Measurements from ENCODE around the gene GRK5. TPM values are rescaled to one million over a fixed set of nuclear protein-coding genes. Genes with fewer than 3 reads are reported as not detected.

GRK5 gene
- total RNA-seq, 1 experiment from 2014 or later: 2.3 TPM

DNA sequence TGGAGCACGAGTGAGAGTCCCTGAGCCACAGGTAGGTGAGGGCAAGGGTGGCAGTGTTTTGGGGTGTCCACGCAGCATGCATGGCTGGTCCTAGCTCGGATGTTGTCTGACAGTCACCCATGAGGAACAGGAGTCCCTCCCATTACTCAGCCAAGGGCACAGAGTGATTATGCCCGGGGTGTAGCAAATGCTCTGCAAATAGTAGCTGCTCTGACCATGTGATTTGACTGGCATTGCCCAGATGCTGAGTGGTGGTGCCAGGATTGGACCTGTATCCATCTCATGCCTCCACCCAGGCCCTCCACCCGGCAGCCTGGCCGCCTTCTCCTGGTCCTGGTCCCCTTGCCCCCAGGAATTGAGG, 150.8 kb downstream of the GRK5 start:
- no peak for TF ChIP-seq RELA (CRISPR knock-in tag; IDR thresholded peaks at IDR 0.05; ENCODE audit: borderline replicate concordance)
- no peak for TF ChIP-seq ZNF416 (CRISPR knock-in tag; IDR thresholded peaks at IDR 0.05)
- no peak for TF ChIP-seq SMAD4 (CRISPR knock-in tag; IDR thresholded peaks at IDR 0.05)
- TF ChIP-seq JUN (CRISPR knock-in tag; IDR thresholded peaks at IDR 0.05): no peak
- TF ChIP-seq, protein P1, sequence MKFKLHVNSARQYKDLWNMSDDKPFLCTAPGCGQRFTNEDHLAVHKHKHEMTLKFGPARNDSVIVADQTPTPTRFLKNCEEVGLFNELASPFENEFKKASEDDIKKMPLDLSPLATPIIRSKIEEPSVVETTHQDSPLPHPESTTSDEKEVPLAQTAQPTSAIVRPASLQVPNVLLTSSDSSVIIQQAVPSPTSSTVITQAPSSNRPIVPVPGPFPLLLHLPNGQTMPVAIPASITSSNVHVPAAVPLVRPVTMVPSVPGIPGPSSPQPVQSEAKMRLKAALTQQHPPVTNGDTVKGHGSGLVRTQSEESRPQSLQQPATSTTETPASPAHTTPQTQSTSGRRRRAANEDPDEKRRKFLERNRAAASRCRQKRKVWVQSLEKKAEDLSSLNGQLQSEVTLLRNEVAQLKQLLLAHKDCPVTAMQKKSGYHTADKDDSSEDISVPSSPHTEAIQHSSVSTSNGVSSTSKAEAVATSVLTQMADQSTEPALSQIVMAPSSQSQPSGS (CRISPR knock-in tag; IDR thresholded peaks at IDR 0.05; ENCODE audit: borderline replicate concordance, low read depth): no peak
- no peak for TF ChIP-seq ELF4 (CRISPR knock-in tag; IDR thresholded peaks at IDR 0.05; ENCODE audit: low read depth)
- no peak for TF ChIP-seq TEAD1 (CRISPR knock-in tag; IDR thresholded peaks at IDR 0.05)
- Mint-ChIP-seq H3K27me3 (ENCODE audit: low read depth) (no peaks in the 10 kb centered on the region; the same call in 1 of the 2 replicates), H3K36me3 (peaks cover 13% of the 10 kb centered on the region), H3K4me3 (no peak overlapping the region), H3K9me3 (peaks cover 35% of the 10 kb centered on the region), H3K27ac (no peak overlapping the region), H3K4me1 (no peaks in the 10 kb centered on the region)
- CTCF ChIA-PET: no interaction called here
- DNase-seq (ENCODE audit: low spot score) (no peak), ATAC-seq (no peak)
- POLR2A ChIA-PET: no interaction called here

GRCh38 chr10:119358567-119358966, 151.2 kb downstream of the GRK5 start:
- Mint-ChIP-seq H3K27ac (no peak overlapping the region), H3K4me3 (no peak overlapping the region), H3K36me3 (peaks cover 13% of the 10 kb centered on the region), H3K9me3 (peaks cover 34% of the 10 kb centered on the region), H3K27me3 (ENCODE audit: low read depth) (no peaks in the 10 kb centered on the region; the same call in 1 of the 2 replicates), H3K4me1 (no peaks in the 10 kb centered on the region)
- ChIA-PET POLR2A (no interaction called here), CTCF (no interaction called here)
- ATAC-seq: no peak
- DNase-seq (ENCODE audit: low spot score): no peak
- TF ChIP-seq TEAD4 (CRISPR knock-in tag; IDR thresholded peaks at IDR 0.05) (no peak), PRRX2 (CRISPR knock-in tag; IDR thresholded peaks at IDR 0.05) (no peak), CREB1 (CRISPR knock-in tag; IDR thresholded peaks at IDR 0.05) (no peak), E2F4 (CRISPR knock-in tag; IDR thresholded peaks at IDR 0.05; ENCODE audit: borderline replicate concordance, low read depth) (no peak), RELA (CRISPR knock-in tag; IDR thresholded peaks at IDR 0.05; ENCODE audit: borderline replicate concordance) (no peak), SP1 (CRISPR knock-in tag; conservative IDR thresholded peaks at IDR 0.05) (no peak), MXD4 (CRISPR knock-in tag; IDR thresholded peaks at IDR 0.05; ENCODE audit: borderline replicate concordance) (no peak), FOXJ3 (CRISPR knock-in tag; IDR thresholded peaks at IDR 0.05; ENCODE audit: borderline replicate concordance) (no peak), CTCF (IDR thresholded peaks at IDR 0.05) (no peak), ZNF396 (CRISPR knock-in tag; IDR thresholded peaks at IDR 0.05; ENCODE audit: borderline replicate concordance) (no peak), EMX1 (CRISPR knock-in tag; IDR thresholded peaks at IDR 0.05) (no peak), AR (CRISPR knock-in tag; IDR thresholded peaks at IDR 0.05) (no peak), CBFB (CRISPR knock-in tag; IDR thresholded peaks at IDR 0.05; ENCODE audit: low read depth) (no peak), ZNF416 (CRISPR knock-in tag; IDR thresholded peaks at IDR 0.05) (no peak), NR1H2 (CRISPR knock-in tag; IDR thresholded peaks at IDR 0.05) (no peak)
- TF ChIP-seq, protein P2, sequence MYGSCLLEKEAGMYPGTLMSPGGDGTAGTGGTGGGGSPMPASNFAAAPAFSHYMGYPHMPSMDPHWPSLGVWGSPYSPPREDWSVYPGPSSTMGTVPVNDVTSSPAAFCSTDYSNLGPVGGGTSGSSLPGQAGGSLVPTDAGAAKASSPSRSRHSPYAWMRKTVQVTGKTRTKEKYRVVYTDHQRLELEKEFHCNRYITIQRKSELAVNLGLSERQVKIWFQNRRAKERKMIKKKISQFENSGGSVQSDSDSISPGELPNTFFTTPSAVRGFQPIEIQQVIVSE (CRISPR knock-in tag; IDR thresholded peaks at IDR 0.05; ENCODE audit: borderline replicate concordance): no peak
- TF ChIP-seq, protein P3, sequence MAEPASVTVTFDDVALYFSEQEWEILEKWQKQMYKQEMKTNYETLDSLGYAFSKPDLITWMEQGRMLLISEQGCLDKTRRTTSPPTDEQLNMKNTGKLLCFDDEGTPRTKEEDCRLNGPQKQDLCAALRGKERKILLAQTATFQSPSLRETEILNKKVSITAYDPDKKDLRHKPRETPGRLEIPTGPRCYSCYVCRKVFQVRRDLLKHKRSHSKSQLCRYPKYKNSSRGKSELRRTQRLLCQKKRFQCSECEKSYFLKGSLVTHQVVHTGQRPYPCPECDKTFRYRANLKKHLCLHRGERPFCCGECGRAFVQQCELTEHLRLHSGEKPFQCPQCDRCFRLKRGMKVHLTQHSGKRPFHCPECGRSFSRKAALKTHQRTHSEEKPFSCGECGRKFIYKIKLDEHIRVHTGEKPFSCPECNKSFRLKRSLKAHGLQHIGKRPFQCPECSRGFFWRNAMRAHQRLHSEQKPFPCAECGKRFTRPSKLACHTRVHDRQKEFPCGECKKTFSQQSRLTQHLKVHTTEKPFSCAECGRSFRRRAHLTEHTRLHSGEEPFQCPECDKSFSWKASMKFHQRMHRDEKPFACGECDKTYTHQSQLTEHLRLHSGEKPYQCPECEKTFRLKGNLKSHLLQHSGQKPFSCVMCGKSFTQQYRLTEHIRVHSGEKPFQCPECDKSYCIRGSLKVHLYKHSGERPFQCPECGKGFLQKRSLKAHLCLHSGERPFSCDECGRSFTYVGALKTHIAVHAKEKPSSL (CRISPR knock-in tag; conservative IDR thresholded peaks at IDR 0.05): no peak
- TF ChIP-seq, protein P4, sequence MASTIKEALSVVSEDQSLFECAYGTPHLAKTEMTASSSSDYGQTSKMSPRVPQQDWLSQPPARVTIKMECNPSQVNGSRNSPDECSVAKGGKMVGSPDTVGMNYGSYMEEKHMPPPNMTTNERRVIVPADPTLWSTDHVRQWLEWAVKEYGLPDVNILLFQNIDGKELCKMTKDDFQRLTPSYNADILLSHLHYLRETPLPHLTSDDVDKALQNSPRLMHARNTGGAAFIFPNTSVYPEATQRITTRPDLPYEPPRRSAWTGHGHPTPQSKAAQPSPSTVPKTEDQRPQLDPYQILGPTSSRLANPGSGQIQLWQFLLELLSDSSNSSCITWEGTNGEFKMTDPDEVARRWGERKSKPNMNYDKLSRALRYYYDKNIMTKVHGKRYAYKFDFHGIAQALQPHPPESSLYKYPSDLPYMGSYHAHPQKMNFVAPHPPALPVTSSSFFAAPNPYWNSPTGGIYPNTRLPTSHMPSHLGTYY (CRISPR knock-in tag; IDR thresholded peaks at IDR 0.05): no peak
